Measurements from ENCODE around the gene LBR. TPM values are rescaled to one million over a fixed set of nuclear protein-coding genes. Genes with fewer than 3 reads are reported as not detected.
A peak's percentile ranks its signal among the peaks of the same experiment; 100 is the strongest.

The LBR gene
- total RNA-seq, 1 experiment from 2014 or later: 149 TPM

GRCh38 chr1:225378880-225379279 is 49.0 kb downstream of the LBR start:
- peak; percentile 64 to 71 for DNase-seq
- peaks cover 7% of the 10 kb centered on the region for H3K4me1 Mint-ChIP-seq (ENCODE audit: low read depth, unreplicated experiment)
- Histone ChIP-seq H3K4me1 (no peaks in the 10 kb centered on the region), H3K27me3 (replicated peaks; ENCODE audit: control insufficient read depth, insufficient read depth, low read length) (no peaks in the 10 kb centered on the region), H3K9me3 (no peaks in the 10 kb centered on the region), H3K36me3 (ENCODE audit: control insufficient read depth, insufficient read depth, low read length) (no peaks in the 10 kb centered on the region), H3K4me3 (ENCODE audit: low read depth, low read length) (no peak overlapping the region)
- H3K4me3 Mint-ChIP-seq (ENCODE audit: unreplicated experiment): no peak overlapping the region
- ChIA-PET POLR2A (no interaction called here), CTCF (interaction anchor here (0.7 to 1.3 kb wide), 2 partner anchors 40 to 63 kb away, joined by 6 to 8 read pairs; no protein-coding TSS in a partner anchor)
- H3K36me3 Mint-ChIP-seq (ENCODE audit: insufficient read depth, unreplicated experiment): no peaks in the 10 kb centered on the region
- H3K27me3 Mint-ChIP-seq (ENCODE audit: insufficient read depth, unreplicated experiment): no peaks in the 10 kb centered on the region
- no peak for TF ChIP-seq CTCF (IDR thresholded peaks at IDR 0.05; ENCODE audit: insufficient read depth in 1 of 2, low read depth in 1 of 2, low read length in 1 of 2, severe bottlenecking in 1 of 2, unreplicated experiment in 1 of 2)
- intact Hi-C loops (cut with micrococcal nuclease; ENCODE audit: unreplicated experiment): no loop called here
- no peak overlapping the region for H3K27ac Mint-ChIP-seq (ENCODE audit: unreplicated experiment)
- H3K9me3 Mint-ChIP-seq (ENCODE audit: unreplicated experiment): no peaks in the 10 kb centered on the region
- BruUV-seq (replicated peaks): no TSS peak

DNA sequence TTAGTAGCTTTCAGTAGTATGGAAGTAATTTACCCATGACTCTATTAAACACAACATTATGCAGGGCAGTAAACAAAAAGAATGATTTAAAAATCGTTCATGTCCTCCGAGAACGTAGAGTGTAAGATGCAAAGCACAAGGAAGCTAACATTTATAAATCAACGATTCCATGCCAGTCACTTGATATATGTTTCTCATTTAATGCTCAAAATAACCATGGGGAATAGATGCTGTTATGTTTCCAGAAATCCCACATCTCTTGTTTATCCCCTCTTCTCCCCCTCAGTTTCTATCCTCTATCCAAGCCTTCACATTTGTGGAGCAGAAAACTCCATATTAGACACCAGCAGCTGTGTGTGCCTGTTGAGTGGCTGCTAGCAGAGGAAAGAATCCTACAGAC is 52.8 kb downstream of the LBR start:
- DNase-seq: no peak
- no peaks in the 10 kb centered on the region for H3K9me3 Mint-ChIP-seq (ENCODE audit: unreplicated experiment)
- H3K9me3 ChIP-seq: no peaks in the 10 kb centered on the region
- H3K4me3 ChIP-seq (ENCODE audit: low read depth, low read length): no peak overlapping the region
- H3K27ac Mint-ChIP-seq (ENCODE audit: unreplicated experiment): no peak overlapping the region
- intact Hi-C loops (cut with micrococcal nuclease; ENCODE audit: unreplicated experiment): no loop called here
- CTCF ChIA-PET: no interaction called here
- H3K36me3 ChIP-seq (ENCODE audit: control insufficient read depth, insufficient read depth, low read length): no peaks in the 10 kb centered on the region
- H3K36me3 Mint-ChIP-seq (ENCODE audit: insufficient read depth, unreplicated experiment): no peaks in the 10 kb centered on the region
- H3K27me3 Mint-ChIP-seq (ENCODE audit: insufficient read depth, unreplicated experiment): no peaks in the 10 kb centered on the region
- H3K27me3 ChIP-seq (replicated peaks; ENCODE audit: control insufficient read depth, insufficient read depth, low read length): no peaks in the 10 kb centered on the region
- POLR2A ChIA-PET: no interaction called here
- peaks cover 7% of the 10 kb centered on the region for H3K4me1 Mint-ChIP-seq (ENCODE audit: low read depth, unreplicated experiment)
- H3K4me3 Mint-ChIP-seq (ENCODE audit: unreplicated experiment): no peak overlapping the region
- TF ChIP-seq CTCF (IDR thresholded peaks at IDR 0.05; ENCODE audit: insufficient read depth in 1 of 2, low read depth in 1 of 2, low read length in 1 of 2, severe bottlenecking in 1 of 2, unreplicated experiment in 1 of 2): no peak
- H3K4me1 ChIP-seq: no peaks in the 10 kb centered on the region
- no TSS peak for BruUV-seq (replicated peaks)

GRCh38 chr1:225373155-225373554 is 54.7 kb downstream of the LBR start:
- ChIA-PET POLR2A (no interaction called here), CTCF (no interaction called here)
- TF ChIP-seq CTCF (IDR thresholded peaks at IDR 0.05; ENCODE audit: insufficient read depth in 1 of 2, low read depth in 1 of 2, low read length in 1 of 2, severe bottlenecking in 1 of 2, unreplicated experiment in 1 of 2): no peak
- no peaks in the 10 kb centered on the region for H3K36me3 ChIP-seq (ENCODE audit: control insufficient read depth, insufficient read depth, low read length)
- Mint-ChIP-seq H3K4me3 (ENCODE audit: unreplicated experiment) (no peak overlapping the region), H3K9me3 (ENCODE audit: unreplicated experiment) (no peaks in the 10 kb centered on the region), H3K4me1 (ENCODE audit: low read depth, unreplicated experiment) (no peaks in the 10 kb centered on the region), H3K27ac (ENCODE audit: unreplicated experiment) (no peak overlapping the region), H3K27me3 (ENCODE audit: insufficient read depth, unreplicated experiment) (no peaks in the 10 kb centered on the region), H3K36me3 (ENCODE audit: insufficient read depth, unreplicated experiment) (no peaks in the 10 kb centered on the region)
- BruUV-seq (replicated peaks): no TSS peak
- H3K4me3 ChIP-seq (ENCODE audit: low read depth, low read length): no peak overlapping the region
- no peak for DNase-seq
- intact Hi-C loops (cut with micrococcal nuclease; ENCODE audit: unreplicated experiment): no loop called here
- no peaks in the 10 kb centered on the region for H3K27me3 ChIP-seq (replicated peaks; ENCODE audit: control insufficient read depth, insufficient read depth, low read length)
- H3K4me1 ChIP-seq: no peaks in the 10 kb centered on the region
- H3K9me3 ChIP-seq: no peaks in the 10 kb centered on the region

Data from Caco-2 (cell line).